Epithelial cell of esophagus (primary cell): Measurements from ENCODE around the gene AFDN.
A peak's percentile ranks its signal among the peaks of the same experiment; 100 is the strongest.

Experiments used
- DNase-seq: peaks from one replicate; pipeline ENCODE4 v3.0.0; 2010; ENCODE audit warnings: low read depth
- H3K4me3 ChIP-seq: 2 replicates; pipeline ENCODE4 v1.5.1; 2011; ENCODE audit warnings: mild to moderate bottlenecking, low read length, control low read depth
- TF ChIP-seq, protein P1 (sequence below): IDR thresholded peaks from 2 replicates; pipeline ENCODE4 v1.5.1; 2011; ENCODE audit warnings: low read depth, mild to moderate bottlenecking, low read length, control low read depth, inconsistent platforms; ENCODE audit not compliant: insufficient read depth; ENCODE audit errors: missing control alignments

Gene AFDN

DNA sequence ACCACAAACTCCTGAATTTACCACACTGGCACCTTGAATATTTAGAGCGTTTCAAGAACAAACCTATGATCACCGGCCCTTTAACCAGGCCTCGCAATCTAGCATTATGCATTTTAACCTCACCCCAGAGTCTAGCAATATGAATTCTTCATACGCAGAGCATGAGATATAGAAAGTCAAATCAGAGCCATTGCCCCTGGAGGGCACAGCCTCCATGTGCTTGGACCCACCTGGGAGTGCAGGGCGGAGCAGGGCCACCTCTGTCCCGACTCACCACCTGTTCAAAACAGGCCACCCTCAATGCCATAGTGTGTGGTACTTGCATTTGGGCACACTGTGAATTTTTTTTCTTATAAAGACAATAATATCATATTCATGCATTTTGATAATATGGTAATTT, 19.5 kb upstream of the AFDN start:
- DNase-seq = no peak
- H3K4me3 ChIP-seq = no peak overlapping the region
- TF ChIP-seq, protein P1, sequence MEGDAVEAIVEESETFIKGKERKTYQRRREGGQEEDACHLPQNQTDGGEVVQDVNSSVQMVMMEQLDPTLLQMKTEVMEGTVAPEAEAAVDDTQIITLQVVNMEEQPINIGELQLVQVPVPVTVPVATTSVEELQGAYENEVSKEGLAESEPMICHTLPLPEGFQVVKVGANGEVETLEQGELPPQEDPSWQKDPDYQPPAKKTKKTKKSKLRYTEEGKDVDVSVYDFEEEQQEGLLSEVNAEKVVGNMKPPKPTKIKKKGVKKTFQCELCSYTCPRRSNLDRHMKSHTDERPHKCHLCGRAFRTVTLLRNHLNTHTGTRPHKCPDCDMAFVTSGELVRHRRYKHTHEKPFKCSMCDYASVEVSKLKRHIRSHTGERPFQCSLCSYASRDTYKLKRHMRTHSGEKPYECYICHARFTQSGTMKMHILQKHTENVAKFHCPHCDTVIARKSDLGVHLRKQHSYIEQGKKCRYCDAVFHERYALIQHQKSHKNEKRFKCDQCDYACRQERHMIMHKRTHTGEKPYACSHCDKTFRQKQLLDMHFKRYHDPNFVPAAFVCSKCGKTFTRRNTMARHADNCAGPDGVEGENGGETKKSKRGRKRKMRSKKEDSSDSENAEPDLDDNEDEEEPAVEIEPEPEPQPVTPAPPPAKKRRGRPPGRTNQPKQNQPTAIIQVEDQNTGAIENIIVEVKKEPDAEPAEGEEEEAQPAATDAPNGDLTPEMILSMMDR = no peak

DNA sequence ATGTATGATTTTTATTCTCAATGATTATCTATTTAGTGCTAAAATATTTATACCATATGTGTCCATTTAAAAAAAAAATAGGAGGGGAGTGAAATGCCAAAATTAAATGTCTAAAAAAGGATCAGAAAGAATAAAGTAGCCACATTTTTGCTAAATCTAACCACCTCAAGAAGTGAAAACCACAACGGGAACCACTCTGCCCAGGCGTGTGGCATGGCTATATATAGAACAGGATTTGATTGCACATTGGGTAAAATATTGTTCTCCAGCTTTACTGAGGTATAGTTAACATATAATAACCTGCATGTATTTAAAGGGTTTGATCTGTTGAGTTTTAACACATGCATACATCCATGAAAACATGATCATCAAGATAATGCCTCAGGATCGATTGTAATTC, 19.0 kb upstream of the AFDN start:
- TF ChIP-seq, protein P1 = no peak
- H3K4me3 ChIP-seq = no peak overlapping the region
- DNase-seq = no peak

DNA sequence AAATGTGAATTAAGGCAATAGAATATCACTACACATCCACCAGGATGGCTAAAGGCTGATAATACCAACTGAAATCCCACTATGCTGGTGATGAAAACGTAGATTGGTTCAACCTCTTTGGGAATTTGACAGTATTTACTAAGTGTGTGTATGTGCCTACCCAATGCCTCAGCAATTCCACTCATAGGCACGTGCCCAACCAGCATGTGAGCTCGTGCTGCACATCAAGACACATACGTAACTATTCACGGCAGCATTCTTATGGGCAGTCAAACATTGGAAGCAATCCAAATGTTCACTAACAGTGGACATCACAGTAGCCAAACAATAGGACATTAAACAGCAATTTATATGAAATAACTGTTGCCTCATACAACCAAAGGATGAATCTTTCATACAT, 15.7 kb upstream of the AFDN start:
- no peak overlapping the region for H3K4me3 ChIP-seq
- DNase-seq = no peak
- TF ChIP-seq, protein P1 = no peak

DNA sequence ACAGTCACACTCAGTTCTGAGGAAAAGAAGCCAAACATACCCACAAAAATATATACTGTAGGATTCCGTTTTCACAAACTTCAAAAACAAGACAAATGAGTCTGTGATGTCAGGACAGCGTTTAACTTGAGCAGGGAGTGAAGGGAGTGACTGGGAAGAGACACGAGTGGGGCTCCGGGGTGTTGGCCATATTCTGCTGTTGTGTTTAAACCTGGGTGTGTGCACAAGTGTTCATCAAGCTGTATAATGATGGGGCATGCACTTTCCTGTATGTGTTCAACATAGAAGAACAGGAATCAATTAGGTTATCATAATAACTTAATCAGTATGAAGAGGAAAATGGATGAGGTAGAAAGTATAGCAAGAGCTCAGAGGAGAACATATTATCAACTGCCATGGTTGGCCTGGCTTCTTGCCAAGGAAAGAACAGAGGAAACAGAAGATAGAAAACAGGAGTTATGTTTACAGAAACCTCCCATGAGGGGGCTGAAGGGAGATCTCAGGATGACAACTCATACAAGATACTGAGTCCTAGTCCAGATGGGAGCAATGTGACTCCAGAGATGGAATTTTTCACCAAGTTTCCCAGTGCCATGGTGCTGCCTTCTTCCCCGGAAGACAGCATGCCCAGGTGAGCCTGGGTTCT, 15.1 kb upstream of the AFDN start:
- DNase-seq = no peak
- TF ChIP-seq, protein P1 = no peak
- H3K4me3 ChIP-seq = no peak overlapping the region

DNA sequence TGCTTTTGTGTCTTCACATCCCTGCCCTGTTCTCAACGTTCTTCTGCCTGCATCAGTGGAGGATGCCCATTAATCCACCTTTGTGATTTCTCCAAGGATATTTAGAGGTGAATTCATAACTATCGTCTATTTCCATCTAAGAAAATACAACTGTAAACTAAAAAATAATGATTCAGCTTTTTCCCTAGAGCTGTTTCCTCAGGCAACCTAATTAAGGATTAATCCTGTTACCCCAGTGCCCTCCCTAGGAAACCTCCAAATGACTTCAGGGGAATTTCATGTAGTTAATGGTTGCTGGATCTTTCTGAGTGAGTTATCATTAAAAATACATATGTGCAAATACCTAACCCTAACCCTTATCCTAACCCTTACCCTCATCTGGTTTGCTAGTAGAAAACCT, 14.6 kb upstream of the AFDN start:
- TF ChIP-seq, protein P1 = no peak
- no peak for DNase-seq

DNA sequence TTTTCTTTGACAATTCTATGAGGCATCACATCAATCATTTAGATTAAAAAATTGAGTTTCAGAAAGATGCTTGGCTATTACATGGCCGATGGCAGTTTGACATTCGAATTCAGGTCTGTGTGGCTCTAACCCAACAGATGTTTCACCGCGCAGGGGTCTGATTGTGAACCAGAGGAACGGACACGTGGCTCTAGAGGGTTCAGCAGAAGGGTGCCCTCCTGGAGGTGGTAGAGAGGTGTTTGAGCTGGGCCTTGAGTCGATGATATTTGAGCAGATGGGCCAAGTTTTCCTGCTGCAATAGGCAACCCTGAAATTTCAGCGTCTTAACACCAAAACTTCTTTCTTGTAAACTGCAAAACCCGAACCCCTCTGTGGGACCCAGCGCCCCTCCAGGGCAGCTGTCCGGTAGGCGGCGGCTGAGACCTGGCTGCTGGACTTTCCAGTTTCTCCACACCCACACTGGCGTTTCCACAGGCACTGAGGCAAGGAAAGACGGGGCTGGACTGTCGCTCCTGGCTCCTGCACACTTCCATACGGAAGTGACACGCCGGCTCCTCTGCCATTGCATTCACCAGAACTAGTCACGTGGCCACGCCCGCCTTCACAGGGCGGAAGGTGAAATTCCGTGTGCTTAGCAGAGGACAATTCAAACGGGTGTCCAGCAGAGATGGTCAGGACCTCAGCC, 11.3 kb upstream of the AFDN start:
- TF ChIP-seq, protein P1 = no peak
- peak overlapping the region; percentile 24 for H3K4me3 ChIP-seq
- no peak for DNase-seq

More for the DNA sequence above, 14.6 kb upstream of the AFDN start:
- no peak overlapping the region for H3K4me3 ChIP-seq

DNA sequence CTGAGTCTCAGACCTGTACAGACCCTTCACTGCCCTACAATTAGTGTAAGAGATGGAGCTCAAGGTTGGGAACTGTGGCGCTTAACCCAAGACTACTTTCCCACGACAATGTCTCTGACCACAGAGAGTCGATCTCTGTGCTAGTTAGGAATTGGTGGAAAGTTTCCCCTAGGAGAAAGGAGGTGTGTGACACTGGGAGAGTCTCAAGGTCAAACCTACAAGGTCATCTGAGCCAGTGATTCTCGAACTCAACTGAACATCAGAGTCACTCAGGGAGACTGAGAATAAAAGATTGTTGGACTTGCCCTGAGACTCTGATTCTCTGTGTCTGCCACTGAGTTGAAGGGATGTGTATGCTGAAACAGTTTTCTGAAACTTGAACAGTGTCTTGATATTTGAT, 9.7 kb upstream of the AFDN start:
- no peak overlapping the region for H3K4me3 ChIP-seq
- TF ChIP-seq, protein P1 = no peak
- no peak for DNase-seq
